Left ventricle myocardium inferior (tissue), 1 donor: ENCODE results near the gene NHERF1. TPM values are rescaled to one million over a fixed set of nuclear protein-coding genes. Genes with fewer than 3 reads are reported as not detected.

ENCODE experiments used
- DNase-seq: peaks from one replicate; pipeline ENCODE4 v3.0.0-alpha.2; 2020
- H3K27ac ChIP-seq: fragments of 200-600 bp; replicated peaks from 2 replicates; pipeline ENCODE4 v1.8.0; 2021
- H3K27me3 ChIP-seq: fragments of 200-600 bp; 2 replicates; pipeline ENCODE4 v1.8.0; 2021; ENCODE audit warnings: low read depth
- H3K36me3 ChIP-seq: fragments of 200-600 bp; 2 replicates; pipeline ENCODE4 v1.8.0; 2021
- H3K4me1 ChIP-seq: fragments of 200-600 bp; 2 replicates; pipeline ENCODE4 v1.8.0; 2021
- H3K4me3 ChIP-seq: fragments of 200-600 bp; 2 replicates; pipeline ENCODE4 v1.8.0; 2021; ENCODE audit warnings: mild to moderate bottlenecking, moderate library complexity
- H3K9me3 ChIP-seq: fragments of 200-600 bp; replicated peaks from 2 replicates; pipeline ENCODE4 v1.8.0; 2021
- intact Hi-C: fragments of 100-400 bp; cut with micrococcal nuclease; formaldehyde crosslinking; loops from one replicate; pipeline ENCODE4 v1.11.0; 2022
- total RNA-seq: library from RNA; stranded (reverse); fragmentation: NEBNext Ultra II Directional; extraction: Animal tissue kit (Norgen Biotek cat#: 25700); gene quantifications from one replicate; pipeline ENCODE4 v1.2.1, GENCODE V29; 2021
- TF ChIP-seq, protein P1 (sequence below): fragments of 200-600 bp; IDR thresholded peaks from 2 replicates; pipeline ENCODE4 v1.8.0; 2021; ENCODE audit warnings: antibody characterized with exemption, mild to moderate bottlenecking, borderline replicate concordance
- donor health status: DM: no; HTN: yes; CAD: no; lungs with severe emphysema.

NHERF1 gene
- total RNA-seq, 1 donor from 2014 or later = 11.3 TPM

- Histone ChIP-seq H3K27ac (no peak overlapping the region), H3K4me3 (peak overlapping the region; percentile 84), H3K36me3 (peaks cover 29% of the 10 kb centered on the region), H3K27me3 (no peaks in the 10 kb centered on the region), H3K9me3 (no peaks in the 10 kb centered on the region), H3K4me1 (peaks cover 36% of the 10 kb centered on the region)
- DNase-seq = no peak
- TF ChIP-seq, protein P1, sequence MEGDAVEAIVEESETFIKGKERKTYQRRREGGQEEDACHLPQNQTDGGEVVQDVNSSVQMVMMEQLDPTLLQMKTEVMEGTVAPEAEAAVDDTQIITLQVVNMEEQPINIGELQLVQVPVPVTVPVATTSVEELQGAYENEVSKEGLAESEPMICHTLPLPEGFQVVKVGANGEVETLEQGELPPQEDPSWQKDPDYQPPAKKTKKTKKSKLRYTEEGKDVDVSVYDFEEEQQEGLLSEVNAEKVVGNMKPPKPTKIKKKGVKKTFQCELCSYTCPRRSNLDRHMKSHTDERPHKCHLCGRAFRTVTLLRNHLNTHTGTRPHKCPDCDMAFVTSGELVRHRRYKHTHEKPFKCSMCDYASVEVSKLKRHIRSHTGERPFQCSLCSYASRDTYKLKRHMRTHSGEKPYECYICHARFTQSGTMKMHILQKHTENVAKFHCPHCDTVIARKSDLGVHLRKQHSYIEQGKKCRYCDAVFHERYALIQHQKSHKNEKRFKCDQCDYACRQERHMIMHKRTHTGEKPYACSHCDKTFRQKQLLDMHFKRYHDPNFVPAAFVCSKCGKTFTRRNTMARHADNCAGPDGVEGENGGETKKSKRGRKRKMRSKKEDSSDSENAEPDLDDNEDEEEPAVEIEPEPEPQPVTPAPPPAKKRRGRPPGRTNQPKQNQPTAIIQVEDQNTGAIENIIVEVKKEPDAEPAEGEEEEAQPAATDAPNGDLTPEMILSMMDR = no peak
- intact Hi-C loops = loop anchor here (2.0 kb wide), 1 partner anchor 28 kb away; the partner anchor contains the start of gene NHERF1
Observed at GRCh38 chr17:74776990-74777389, 28.6 kb downstream of the NHERF1 start.

GRCh38 chr17:74777901-74778515 lies 29.6 kb downstream of the NHERF1 start:
- Histone ChIP-seq H3K4me1 (peaks cover 36% of the 10 kb centered on the region), H3K4me3 (no peak overlapping the region), H3K27me3 (no peaks in the 10 kb centered on the region), H3K27ac (no peak overlapping the region), H3K36me3 (peaks cover 20% of the 10 kb centered on the region), H3K9me3 (no peaks in the 10 kb centered on the region)
- intact Hi-C loops = loop anchor here (2.0 kb wide), 1 partner anchor 29 kb away; the partner anchor contains the start of gene NHERF1
- TF ChIP-seq, protein P1 = no peak
- DNase-seq = no peak

GRCh38 chr17:74778960-74779359 lies 30.5 kb downstream of the NHERF1 start:
- TF ChIP-seq, protein P1 = no peak
- Histone ChIP-seq H3K4me1 (peaks cover 33% of the 10 kb centered on the region), H3K4me3 (no peak overlapping the region), H3K27me3 (no peaks in the 10 kb centered on the region), H3K27ac (no peak overlapping the region), H3K36me3 (peaks cover 14% of the 10 kb centered on the region), H3K9me3 (no peaks in the 10 kb centered on the region)
- no peak for DNase-seq
- intact Hi-C loops = no loop called here

DNA sequence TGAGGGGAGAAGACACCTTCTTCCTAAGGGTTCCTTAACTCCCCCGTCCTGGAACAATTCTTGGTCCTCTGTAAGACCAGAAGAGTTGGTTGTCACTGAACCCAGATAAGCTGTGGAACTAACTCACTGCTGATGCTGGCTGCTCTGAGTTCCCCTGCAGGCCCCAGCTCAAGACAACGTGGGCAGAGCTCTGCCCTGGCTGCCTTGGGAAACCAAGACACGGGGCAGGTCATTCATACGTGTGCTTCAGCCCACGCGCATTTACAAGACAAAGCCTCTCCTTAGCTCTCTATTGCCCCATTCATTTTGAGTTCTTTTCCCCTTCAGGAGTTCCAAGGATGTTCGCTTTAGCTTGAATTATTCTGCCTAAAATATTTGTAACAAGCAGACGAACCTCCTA lies 31.1 kb downstream of the NHERF1 start:
- Histone ChIP-seq H3K4me1 (peaks cover 28% of the 10 kb centered on the region), H3K27me3 (no peaks in the 10 kb centered on the region), H3K27ac (no peak overlapping the region), H3K4me3 (no peak overlapping the region), H3K9me3 (no peaks in the 10 kb centered on the region), H3K36me3 (peaks cover 14% of the 10 kb centered on the region)
- DNase-seq = no peak
- intact Hi-C loops = no loop called here
- TF ChIP-seq, protein P1 = no peak

DNA sequence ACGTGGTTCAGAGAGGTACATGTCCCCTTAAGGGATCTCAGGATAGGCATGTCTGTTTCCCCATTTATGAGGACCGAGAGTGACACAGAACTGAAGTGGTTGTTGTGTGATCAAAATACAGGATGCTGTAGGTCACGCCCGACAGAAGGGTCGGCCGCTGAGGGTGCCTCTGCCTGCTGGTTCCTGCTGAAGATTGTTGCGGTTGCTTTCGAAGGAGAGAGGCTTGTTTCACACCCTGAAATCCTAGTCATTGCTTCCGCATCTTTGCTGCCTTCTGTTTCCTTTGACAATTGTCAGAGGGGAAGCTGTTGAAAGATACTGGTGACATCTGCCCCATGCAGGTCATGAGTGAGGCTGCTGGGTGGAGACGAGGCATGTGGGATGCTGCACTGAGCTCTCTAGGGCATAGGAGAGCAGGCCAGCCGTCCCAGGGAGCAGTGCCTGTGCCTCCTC lies 31.5 kb downstream of the NHERF1 start:
- DNase-seq = peak; percentile 45
- H3K4me3 ChIP-seq = no peak overlapping the region
- peaks cover 23% of the 10 kb centered on the region for H3K4me1 ChIP-seq
- no peaks in the 10 kb centered on the region for H3K9me3 ChIP-seq
- intact Hi-C loops = no loop called here
- H3K27ac ChIP-seq = peak overlapping the region; percentile 5
- H3K36me3 ChIP-seq = peaks cover 14% of the 10 kb centered on the region
- TF ChIP-seq, protein P1 = no peak
- no peaks in the 10 kb centered on the region for H3K27me3 ChIP-seq
